Hematopoietic multipotent progenitor cell (in vitro differentiated cells): Measurements from ENCODE around the gene METRNL. TPM values are rescaled to one million over a fixed set of nuclear protein-coding genes. Genes with fewer than 3 reads are reported as not detected.
A peak's percentile ranks its signal among the peaks of the same experiment; 100 is the strongest.
"Not testable (repeated sequence)": the region's sequence is repeated elsewhere in the genome, so short reads cannot be mapped to it uniquely, and the experiment has no call there.

Experiments
- DNase-seq, 3 donors: peaks; one replicate each; pipeline ENCODE4 v3.0.0-alpha.2; 2011 to 2015; ENCODE audit warnings: low read depth in 2 of 3, low spot score in 2 of 3
- total RNA-seq: library from RNA; depleted of rRNA; stranded (reverse); fragments of >200 nt; gene quantifications from one replicate; pipeline ENCODE4 v1.2.3, GENCODE V29; 2012

METRNL gene
- total RNA-seq, 1 donor, result 36.9 TPM

DNA sequence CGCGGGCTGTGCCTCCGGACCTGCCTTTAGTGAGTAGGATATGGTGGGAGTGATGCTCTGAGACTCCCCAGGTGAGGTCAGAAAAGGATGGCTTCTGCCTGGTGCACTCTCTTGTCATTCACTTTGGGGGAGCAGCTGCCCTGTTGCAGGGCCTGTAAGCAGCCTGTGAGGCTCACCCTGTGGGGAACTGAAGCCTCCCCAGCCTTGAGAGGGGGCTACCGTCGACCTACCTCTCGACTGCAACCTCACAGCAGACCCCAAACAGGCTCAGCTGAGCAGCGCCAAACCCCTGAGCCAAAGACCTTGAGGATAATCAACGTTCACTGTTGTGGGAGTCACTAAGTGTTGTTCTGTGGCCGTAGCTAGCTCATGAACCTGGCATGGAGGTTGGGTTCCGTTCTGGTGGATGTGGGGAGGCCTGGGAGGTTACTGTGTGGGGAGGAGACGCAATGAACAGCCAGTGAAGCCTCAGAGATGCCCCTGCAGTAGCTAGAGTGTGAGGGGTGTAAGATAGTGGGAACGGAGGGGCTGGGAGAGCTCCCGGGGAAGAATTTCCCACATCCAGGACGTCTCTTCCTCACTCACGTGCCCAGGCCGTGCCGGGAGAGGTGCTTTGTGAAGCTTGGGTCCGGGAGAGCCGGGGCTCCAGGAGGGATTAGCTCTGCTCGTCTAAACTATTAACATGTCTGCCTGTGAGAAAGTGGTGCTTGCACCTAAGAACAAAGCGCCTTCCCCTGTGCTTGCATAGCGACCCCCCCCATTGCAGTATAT is 38.8 kb downstream of the METRNL start:
- no peak for DNase-seq

GRCh38 chr17:83119987-83120864 is 40.8 kb downstream of the METRNL start:
- peak in 2 of 3 donors; percentile 82 to 87 for DNase-seq

- not testable (repeated sequence) for DNase-seq
Measured at GRCh38 chr17:83121473-83121872, 42.1 kb downstream of the METRNL start.

DNA sequence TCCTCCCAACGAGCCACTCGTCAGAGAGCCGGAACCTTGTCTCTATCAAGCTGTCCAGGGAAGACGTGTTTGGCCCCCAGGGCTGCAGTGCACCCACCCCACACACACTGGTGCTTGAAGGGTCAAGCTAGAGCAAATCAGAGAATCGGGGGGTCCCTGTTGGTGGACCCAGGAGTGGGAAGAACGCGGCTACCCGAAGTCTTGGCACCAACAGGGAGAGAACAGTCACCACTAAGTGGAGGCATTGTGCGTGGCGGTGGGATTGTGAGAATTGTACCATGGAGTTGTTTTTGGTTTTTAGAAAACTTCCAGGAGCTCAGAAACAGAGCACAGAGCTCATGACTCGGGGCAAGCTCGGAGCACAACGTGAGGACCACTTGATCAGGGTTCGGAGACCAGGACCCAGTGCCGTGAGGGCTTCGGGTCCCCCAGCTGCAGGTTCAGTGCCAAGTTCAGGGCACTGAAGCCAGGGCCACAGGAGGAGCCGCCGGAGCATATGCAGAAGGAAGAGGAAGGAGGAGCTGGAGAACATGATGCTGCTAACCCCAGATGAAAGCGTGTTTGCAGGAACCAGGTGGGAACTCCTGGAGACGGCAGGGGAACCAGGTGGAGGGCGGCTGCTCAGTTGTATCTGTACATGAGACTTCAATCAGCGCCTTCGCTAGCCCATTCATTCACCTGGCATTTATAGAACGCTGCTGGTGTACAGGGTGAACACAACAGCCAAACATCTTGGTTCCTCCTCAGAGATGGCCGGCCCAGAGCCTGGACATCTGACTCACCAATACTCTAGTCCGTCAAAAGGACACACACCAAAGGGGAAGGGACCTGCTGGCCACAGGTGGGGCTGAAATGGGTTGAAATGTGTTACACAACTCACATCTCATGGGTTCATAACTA is 42.8 kb downstream of the METRNL start:
- DNase-seq, result no peak

DNA sequence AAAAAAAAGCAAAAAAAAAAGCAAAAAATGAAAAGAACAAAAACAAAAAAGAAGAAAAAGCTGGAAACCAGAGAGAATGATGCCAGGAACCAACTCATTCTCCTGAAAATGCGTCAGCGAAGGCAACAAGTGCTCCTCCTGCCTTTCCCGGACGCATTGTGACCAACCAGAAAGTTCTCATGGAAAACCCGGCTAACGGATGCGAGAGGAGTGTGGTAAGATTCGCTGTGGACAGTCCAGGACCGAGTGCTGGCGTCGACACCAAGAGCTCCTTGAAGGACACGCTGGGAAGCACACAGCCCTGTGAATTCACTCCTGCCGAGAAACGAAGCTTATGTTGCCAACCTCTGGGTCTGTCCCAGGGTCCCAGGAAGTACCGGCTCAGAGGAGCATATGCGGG is 43.4 kb downstream of the METRNL start:
- DNase-seq, result no peak

DNA sequence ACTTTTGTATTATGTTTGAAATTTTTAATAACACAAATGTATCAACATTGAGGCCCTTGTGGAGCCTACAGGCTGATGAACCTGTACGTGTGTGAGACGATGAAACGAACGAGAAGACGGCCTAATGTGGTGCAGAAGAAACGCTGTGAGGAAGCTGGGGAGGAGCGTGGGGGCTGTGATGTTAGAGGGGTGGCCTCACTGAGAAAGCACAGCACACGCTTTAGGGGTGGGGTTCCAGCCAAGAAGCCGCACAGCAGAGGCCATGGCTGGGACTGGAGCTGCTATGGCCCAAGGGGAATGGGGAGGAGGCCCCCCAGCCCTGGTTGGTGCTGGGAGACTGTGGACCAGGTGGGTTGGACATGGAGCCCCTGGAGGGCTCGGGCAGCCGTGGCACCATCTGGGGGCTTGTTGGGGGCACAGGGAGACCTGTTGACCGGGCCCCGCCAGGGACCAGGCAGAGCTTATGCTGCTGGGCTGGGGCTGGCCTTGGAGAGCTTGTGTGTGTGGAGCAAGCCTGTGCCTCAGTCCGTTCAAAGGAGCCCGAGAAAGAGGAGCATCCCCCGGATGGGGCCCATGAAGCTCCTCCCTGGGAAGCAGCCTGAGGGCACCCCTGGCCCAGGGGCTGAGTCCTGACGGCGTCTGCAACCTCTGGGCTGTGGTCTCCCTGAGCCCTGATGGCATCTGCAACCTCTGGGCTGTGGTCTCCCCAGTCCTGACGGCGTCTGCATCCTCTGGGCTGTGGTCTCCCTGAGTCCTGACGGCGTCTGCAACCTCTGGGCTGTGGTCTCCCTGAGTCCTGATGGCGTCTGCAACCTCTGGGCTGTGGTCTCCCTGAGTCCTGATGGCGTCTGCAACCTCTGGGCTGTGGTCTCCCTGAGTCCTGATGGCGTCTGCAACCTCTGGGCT is 44.7 kb downstream of the METRNL start:
- peak in 1 of 3 donors; percentile 58 for DNase-seq

- DNase-seq, result peak in 2 of 3 donors; percentile 56 to 80
Measured at GRCh38 chr17:83124871-83125514, 45.6 kb downstream of the METRNL start.

- peak in 1 of 3 donors; percentile 50 for DNase-seq
Measured at GRCh38 chr17:83125515-83126274, 46.3 kb downstream of the METRNL start.

DNA sequence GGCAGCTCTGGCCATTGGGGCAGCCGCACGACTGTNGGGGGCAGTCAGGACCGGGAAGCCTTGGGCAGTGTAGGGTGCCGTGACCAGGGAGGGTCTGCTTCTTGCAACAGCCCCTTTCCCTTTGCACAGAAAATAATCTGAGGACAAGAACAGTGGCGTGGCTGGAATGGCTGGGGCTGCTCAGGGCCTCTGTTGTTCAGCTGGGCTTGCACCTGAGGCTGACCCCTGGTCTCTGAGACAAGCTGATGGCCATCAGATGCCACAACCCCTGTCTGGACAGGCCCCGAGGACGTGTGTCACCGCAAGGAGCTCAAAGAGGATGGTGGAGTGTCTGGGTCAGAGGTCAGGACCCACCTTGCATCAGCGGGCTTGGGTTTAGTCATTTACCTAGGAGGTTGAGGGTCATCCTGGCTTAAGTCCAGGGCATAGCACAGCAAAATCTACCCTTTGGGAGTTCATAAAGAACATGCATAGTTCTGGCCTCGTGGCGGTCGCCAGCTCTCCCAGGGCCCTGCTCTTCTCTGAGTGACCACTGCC is 46.9 kb downstream of the METRNL start:
- DNase-seq, result no peak

- no peak for DNase-seq
Measured at GRCh38 chr17:83127431-83128160, 48.2 kb downstream of the METRNL start.

DNA sequence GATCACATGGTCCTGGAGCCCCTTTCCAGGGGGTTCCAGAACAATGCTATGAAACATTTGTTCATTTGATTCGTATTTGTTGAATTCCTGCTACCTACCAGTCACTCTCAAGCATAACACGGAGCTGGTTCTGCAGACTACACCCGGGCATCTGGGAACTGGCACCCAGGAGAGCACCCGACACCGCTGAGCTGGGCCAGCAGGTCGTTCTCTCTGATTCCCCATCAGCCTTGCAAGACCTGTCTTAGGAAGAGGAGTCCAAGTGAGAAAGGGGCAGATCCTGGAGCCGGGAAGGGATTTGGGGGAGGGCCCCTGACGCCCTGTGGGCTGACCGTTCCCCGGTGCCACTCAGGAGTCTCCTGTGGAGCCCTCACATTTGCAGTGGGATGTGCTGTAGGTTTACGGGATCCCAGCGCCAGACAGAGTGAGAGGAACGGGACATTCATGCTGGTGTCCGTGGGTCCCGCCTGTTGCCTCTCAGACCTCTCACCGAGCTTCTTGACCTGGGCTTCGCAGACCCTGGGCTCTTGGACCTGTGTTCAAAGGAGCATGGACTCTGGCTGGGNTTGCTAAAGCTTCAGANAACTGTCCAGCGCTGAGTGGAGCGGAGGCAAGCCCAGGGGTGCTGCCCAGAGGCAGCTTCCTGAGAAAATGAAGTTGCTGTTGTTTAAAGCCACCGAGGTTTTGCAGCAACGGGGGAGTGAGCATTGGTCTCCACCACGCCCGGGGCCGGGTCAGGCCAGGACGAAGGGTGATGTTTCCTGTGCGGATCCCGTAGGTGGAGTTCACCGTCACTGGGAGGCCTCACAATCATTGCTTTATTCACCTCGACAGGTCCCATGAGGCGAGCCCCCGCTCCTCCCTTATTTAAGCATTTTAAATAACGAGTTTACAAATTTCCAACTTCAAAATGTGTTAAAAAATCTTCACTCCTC is 49.2 kb downstream of the METRNL start:
- no peak for DNase-seq

DNA sequence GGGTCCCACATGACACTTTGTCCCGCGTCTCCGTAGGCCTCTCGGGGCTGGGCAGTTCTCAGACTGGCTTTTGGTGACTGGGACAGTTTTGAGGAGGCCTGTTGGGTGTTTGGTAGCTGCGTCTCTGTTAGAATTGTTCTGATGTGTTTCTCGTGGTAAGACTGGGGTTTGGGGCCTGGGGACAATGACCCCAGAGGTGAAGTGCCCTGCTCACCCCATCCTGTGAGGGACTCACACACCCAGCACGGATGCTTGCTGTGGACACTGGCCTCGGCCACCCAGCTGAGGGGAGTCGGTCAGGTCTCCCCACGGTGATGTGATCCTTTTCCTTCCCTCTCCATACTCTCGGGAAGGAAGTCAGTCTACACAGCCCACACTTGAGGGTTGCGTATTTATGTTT is 50.3 kb downstream of the METRNL start:
- no peak for DNase-seq

GRCh38 chr17:83131401-83132011 is 52.1 kb downstream of the METRNL start:
- DNase-seq, result peak in 1 of 3 donors; percentile 21

- DNase-seq, result no peak
Measured at GRCh38 chr17:83132251-83133081, 53.1 kb downstream of the METRNL start.
